Heart right ventricle (tissue), 16 donors: ENCODE results near the gene CRHR2. TPM values are rescaled to one million over a fixed set of nuclear protein-coding genes. Genes with fewer than 3 reads are reported as not detected.

ENCODE experiments used
- ATAC-seq, 8 donors: fragments of 200-7000 bp; cut with Tn5 transposase; one replicate each; pipeline ENCODE4 v1.9.1; 2020; ENCODE audit warnings: mild to moderate bottlenecking in 8 of 8, moderate library complexity in 8 of 8, moderate number of reproducible peaks in 1 of 8
- DNase-seq, 2 donors: peaks; one replicate each; pipeline ENCODE4 v3.0.0-alpha.2; 2020
- H3K27ac ChIP-seq, 10 donors: fragments of 200-600 bp; sonication (generic) in 2 of 10; one replicate each; pipeline versions ENCODE4 v1.5.0 to v1.8.0; 2020 to 2022; ENCODE audit warnings: mild to moderate bottlenecking in 3 of 10
- H3K27me3 ChIP-seq, 7 donors: fragments of 200-600 bp; one replicate each; pipeline ENCODE4 v1.8.0; 2021 to 2022; ENCODE audit warnings: mild to moderate bottlenecking in 2 of 7
- H3K36me3 ChIP-seq, 9 donors: fragments of 200-600 bp; sonication (generic) in 1 of 9; one replicate each; pipeline versions ENCODE4 v1.5.0 to v1.8.0; 2020 to 2022; ENCODE audit warnings: mild to moderate bottlenecking in 2 of 9
- H3K4me1 ChIP-seq, 9 donors: fragments of 200-600 bp; sonication (generic) in 1 of 9; one replicate each; pipeline versions ENCODE4 v1.5.0 to v1.8.0; 2020 to 2022; ENCODE audit warnings: mild to moderate bottlenecking in 4 of 9
- H3K4me3 ChIP-seq, 10 donors: fragments of 200-600 bp; sonication (generic) in 2 of 10; one replicate each; pipeline versions ENCODE4 v1.5.0 to v1.8.0; 2020 to 2022; ENCODE audit warnings: mild to moderate bottlenecking in 7 of 10, moderate library complexity in 2 of 10
- H3K9me3 ChIP-seq, 11 donors: fragments of 200-600 bp in 10 of 11; sonication (generic) in 2 of 11; one replicate each; pipeline versions ENCODE4 v1.5.0 to v1.8.0; 2013 to 2022; ENCODE audit warnings: mild to moderate bottlenecking in 2 of 11, control low read depth in 1 of 11, moderate library complexity in 1 of 11
- CTCF ChIP-seq, 9 donors: fragments of 200-600 bp; sonication (generic) in 2 of 9; IDR thresholded peaks; one replicate each; pipeline versions ENCODE4 v1.5.0 to v1.8.0; 2021 to 2022; ENCODE audit warnings: antibody characterized with exemption in 9 of 9, mild to moderate bottlenecking in 5 of 9, moderate library complexity in 1 of 9
- WGBS, 2 donors: extraction: QIAGEN DNeasy Blood & Tissue Kit; methylation state at CpG; one replicate each; pipeline ENCODE4 v1.1.7; 2013; ENCODE audit warnings: inconsistent platforms in 1 of 2; 5-methylcytosine and 5-hydroxymethylcytosine counted together
- intact Hi-C, 10 donors: fragments of 100-400 bp; cut with DNase I; formaldehyde crosslinking; loops; one replicate each; pipeline versions ENCODE4 v1.11.1 to v1.14.2; 2022
- polyA plus RNA-seq, 2 donors: library from polyadenylated mRNA; stranded (reverse); fragments of 200-250 nt; gene quantifications; one replicate each; pipeline ENCODE4 v1.2.3, GENCODE V29; 2013
- total RNA-seq, 10 donors: library from RNA; stranded (reverse); fragmentation: NEBNext Ultra II Directional in 3 of 10; extraction: Animal tissue kit (Norgen Biotek cat#: 25700) in 3 of 10; gene quantifications; one replicate each; pipeline versions ENCODE4 v1.2.1 to v1.2.4, GENCODE V29; 2021 to 2023
- donor health status: Arrhythmogenic right ventricular cardiomyopathy.
- donor health status: ischemic (EF 13 %, LVEDD 7.1; RV severe dilation, severe dysfunction).
- donor health status: healthy with polysubstance abuse.
- donor health status: DM: no; HTN: yes; CAD: no.
- donor health status: DM: no; HTN: no; CAD: no.
- donor health status: ischemic (EF 25% LVEDD 6.9; RV normal size, moderate dysfunction).
- donor health status: ischemic (EF 25% LVEDD 5.7; RV mildly dilated, moderate dysfunction).
- donor health status: healthy.
- donor health status: DM: yes; HTN: yes; CAD: no.
- donor health status: Ischemic cardiomyopathy.
- donor health status: ischemic (EF 35%, LVEDD 5.7; RV mildly dilated, moderate dysfunction).
- donor health status: nonischemic (EF 11% LVEDD 7.7; RV severe dilation, severe dysfunction).
- donor health status: DM: yes; HTN: yes; CAD: no.
- donor health status: PGD.
- donor health status: ischemic (EF 29% LVEDD 5.4; RV normal size, mild dysfunction).
- donor health status: nonischemic (EF 23%, LVEDD 6.1; RV moderate dilation, normal function).

CRHR2 gene
- total and polyA plus RNA-seq, 12 donors: 0.07 to 1.2 (median 0.28) TPM; not detected in 1

- Histone ChIP-seq H3K27me3 (no peaks in the 10 kb centered on the region), H3K36me3 (peaks cover 0 to 100% (median 28%) of the 10 kb centered on the region in 9 donors), H3K4me3 (no peak overlapping the region), H3K4me1 (peaks cover 0 to 8% (median 0%) of the 10 kb centered on the region in 9 donors), H3K27ac (no peak overlapping the region), H3K9me3 (no peaks in the 10 kb centered on the region)
- intact Hi-C loops: no loop called here
- TF ChIP-seq CTCF (IDR thresholded peaks at IDR 0.05): no peak
- WGBS, 2 donors: 95 to 97% methylated on average over 4 of the region's 4 CpGs
- ATAC-seq: no peak
- DNase-seq: no peak
Measured at GRCh38 chr7:30613366-30614325, 68.6 kb downstream of the CRHR2 start.

DNA sequence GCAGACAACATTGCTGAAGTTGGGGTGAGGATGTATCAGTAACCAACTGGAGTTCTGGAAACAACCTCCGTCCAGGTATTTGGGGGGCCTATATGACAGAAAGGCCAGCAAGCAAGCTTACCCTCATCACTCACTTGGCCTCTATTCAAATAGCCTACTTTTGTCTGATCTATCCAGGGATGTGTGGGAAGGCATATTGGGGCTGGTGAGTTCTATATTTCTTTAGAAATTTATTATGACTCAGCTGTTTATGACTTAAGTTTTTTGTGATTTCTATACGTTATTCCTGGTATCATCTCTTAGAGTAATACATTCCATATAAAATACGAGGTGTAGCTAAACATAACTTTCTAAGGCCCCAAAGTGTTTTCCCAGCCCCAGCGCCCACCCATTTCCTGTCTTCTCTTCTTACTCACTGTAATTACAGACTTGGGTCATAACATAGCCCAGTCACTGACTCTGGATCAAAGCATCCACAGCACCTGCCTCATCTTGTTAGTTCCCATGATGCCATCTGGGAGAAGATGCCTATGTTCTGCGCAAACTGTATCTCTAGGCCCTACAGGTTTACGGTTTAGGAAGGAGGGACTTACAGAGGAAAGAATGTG, 69.5 kb downstream of the CRHR2 start:
- ATAC-seq (no peak), DNase-seq (no peak)
- Histone ChIP-seq H3K36me3 (peaks cover 0 to 100% (median 28%) of the 10 kb centered on the region in 9 donors), H3K27me3 (no peaks in the 10 kb centered on the region), H3K27ac (no peak overlapping the region), H3K4me3 (no peak overlapping the region), H3K9me3 (no peaks in the 10 kb centered on the region), H3K4me1 (peaks cover 0 to 8% (median 0%) of the 10 kb centered on the region in 9 donors)
- no peak for TF ChIP-seq CTCF (IDR thresholded peaks at IDR 0.05)
- intact Hi-C loops: no loop called here
- WGBS, 2 donors: 87 to 91% methylated on average over 6 of the region's 6 CpGs

- Histone ChIP-seq H3K9me3 (no peaks in the 10 kb centered on the region), H3K4me3 (no peak overlapping the region), H3K4me1 (peaks cover 0 to 3% (median 0%) of the 10 kb centered on the region in 9 donors), H3K27ac (no peak overlapping the region), H3K36me3 (peaks cover 0 to 100% (median 56%) of the 10 kb centered on the region in 9 donors), H3K27me3 (no peaks in the 10 kb centered on the region)
- no peak for ATAC-seq
- no peak for DNase-seq
- intact Hi-C loops: no loop called here
- 94 to 97% methylated on average over 3 of the region's 3 CpGs for WGBS, 2 donors
- no peak for TF ChIP-seq CTCF (IDR thresholded peaks at IDR 0.05)
Measured at GRCh38 chr7:30605832-30606231, 76.4 kb downstream of the CRHR2 start.

DNA sequence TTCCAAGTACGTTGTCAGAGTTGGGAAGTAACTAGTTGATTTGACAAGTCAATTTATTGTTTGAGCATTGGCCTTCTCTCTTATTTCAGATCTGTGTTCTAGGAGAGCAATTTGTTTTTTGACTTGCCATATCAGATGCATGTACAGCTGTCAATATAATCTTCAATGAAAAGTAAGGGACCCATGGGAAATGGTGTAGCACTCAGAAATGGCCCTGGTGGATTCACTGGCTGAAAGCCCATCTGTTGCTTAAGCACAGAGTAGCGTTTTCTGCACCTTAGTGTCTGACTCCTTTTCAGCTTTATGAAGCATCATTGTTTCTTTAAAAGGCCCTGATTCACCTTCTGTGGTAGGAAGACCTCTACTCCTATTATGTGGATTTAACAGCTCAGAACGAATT, 77.4 kb downstream of the CRHR2 start:
- peaks cover 0 to 3% (median 0%) of the 10 kb centered on the region in 9 donors for H3K4me1 ChIP-seq
- TF ChIP-seq CTCF (IDR thresholded peaks at IDR 0.05): no peak
- no peak overlapping the region for H3K4me3 ChIP-seq
- 82 to 87% methylated on average over 3 of the region's 3 CpGs for WGBS, 2 donors
- H3K27ac ChIP-seq: no peak overlapping the region
- intact Hi-C loops: no loop called here
- ATAC-seq (no peak), DNase-seq (no peak)
- H3K9me3 ChIP-seq: no peaks in the 10 kb centered on the region
- peaks cover 0 to 100% (median 59%) of the 10 kb centered on the region in 9 donors for H3K36me3 ChIP-seq
- H3K27me3 ChIP-seq: no peaks in the 10 kb centered on the region

Other genes starting within 250 kb of the CRHR2 start
- gene NOD1, start 203.7 kb downstream of the CRHR2 start, total RNA-seq: 10 to 100 TPM in 3 of 10 donors, 1 to 10 TPM in 7; 6.3 to 19.1 (median 8.6) TPM
- gene NOD1, start 203.7 kb downstream of the CRHR2 start, polyA plus RNA-seq: 10 to 100 TPM in 1 of 2 donors, 1 to 10 TPM in 1; 7.6 to 18.4 TPM
- gene GGCT, start 177.6 kb downstream of the CRHR2 start, total RNA-seq: 10 to 100 TPM; 13.8 to 29.3 (median 18.3) TPM
- 10 to 100 TPM; 31.7 to 54.2 TPM for gene GGCT, start 177.6 kb downstream of the CRHR2 start, polyA plus RNA-seq
- gene GARS1, start 87.6 kb downstream of the CRHR2 start, total RNA-seq: 10 to 100 TPM; 36.5 to 52.2 (median 40.8) TPM
- gene GARS1, start 87.6 kb downstream of the CRHR2 start, polyA plus RNA-seq: 10 to 100 TPM; 52.3 to 95.6 TPM
- gene INMT, start 69.7 kb upstream of the CRHR2 start, total RNA-seq: 10 to 100 TPM; 12.3 to 57.3 (median 26.9) TPM
- 10 to 100 TPM; 14.2 to 56.3 TPM for gene INMT, start 69.7 kb upstream of the CRHR2 start, polyA plus RNA-seq
- gene MINDY4, start 89.0 kb upstream of the CRHR2 start, total RNA-seq: 1 to 10 TPM; 2.1 to 5.4 (median 3.2) TPM
- 1 to 10 TPM; 1.9 to 2.4 TPM for gene MINDY4, start 89.0 kb upstream of the CRHR2 start, polyA plus RNA-seq
- 100 to 1,000 TPM; 101 to 274 (median 171) TPM for gene AQP1, start 229.4 kb upstream of the CRHR2 start, total RNA-seq
- gene AQP1, start 229.4 kb upstream of the CRHR2 start, polyA plus RNA-seq: 100 to 1,000 TPM; 211 to 245 TPM